GM19240 (cell line): Measurements from ENCODE around the gene GGCX.
"Not testable (repeated sequence)": the region's sequence is repeated elsewhere in the genome, so short reads cannot be mapped to it uniquely, and the experiment has no call there.

Experiments used
- DNase-seq: peaks from one replicate; pipeline ENCODE4 v3.0.0; 2011; ENCODE audit warnings: low spot score; ENCODE audit not compliant: insufficient read length

Gene GGCX

DNA sequence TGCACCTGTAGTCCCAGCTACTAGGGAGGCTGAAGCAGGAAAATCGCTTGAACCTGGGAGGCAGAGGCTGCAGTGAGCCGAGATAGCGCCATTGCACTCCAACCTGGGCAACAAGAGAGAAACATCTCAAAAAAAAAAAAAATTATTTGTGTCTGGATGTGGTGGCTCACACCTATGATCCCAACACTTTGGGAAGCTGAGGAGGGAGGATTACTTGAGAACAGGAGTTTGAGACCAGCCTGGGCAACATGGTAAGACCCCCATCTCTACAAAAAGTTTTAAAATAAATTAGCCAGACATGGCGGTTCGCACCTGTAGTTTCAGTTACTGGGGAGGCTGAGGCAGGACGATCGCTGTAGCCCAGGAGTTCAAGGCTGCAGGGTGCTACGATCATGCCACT is 14.4 kb upstream of the GGCX start:
- no peak for DNase-seq

DNA sequence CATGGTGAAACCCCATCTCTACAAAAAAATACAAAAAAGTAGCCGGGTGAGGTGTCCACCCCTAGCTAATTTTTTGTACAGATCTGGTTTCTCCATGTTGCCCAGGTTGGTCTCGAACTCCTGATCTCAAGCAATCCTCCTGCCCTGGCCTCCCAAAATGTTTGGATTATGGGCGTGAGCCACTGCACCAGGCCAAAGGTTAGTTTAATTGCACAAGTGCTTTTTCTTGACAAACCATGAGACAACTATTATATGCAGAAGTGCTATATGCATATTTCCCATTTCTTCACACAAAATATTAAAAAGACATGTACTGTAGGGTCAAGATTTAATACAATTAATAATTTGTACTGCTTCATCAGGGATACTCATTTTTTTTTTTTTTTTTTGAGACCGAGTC is 5.0 kb upstream of the GGCX start:
- DNase-seq = no peak

DNA sequence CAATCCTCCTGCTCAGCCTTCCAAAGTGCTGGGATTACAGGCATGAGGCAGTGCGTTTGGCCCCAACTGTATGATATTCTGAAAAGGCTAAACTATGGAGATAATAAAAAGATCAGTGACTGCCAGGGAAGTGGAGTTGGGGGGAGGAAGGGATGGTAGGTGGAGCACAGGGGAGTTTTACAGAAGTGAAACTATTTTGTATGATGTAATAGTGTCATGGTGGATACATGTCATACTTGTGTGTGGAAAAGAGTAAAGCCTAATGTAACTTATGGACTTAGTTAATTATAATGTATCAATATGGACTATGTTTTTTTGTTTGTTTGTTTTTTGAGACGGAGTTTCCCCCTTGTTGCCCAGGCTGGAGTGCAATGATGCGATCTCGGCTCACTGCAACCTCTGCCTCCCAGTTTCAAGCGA is 2.9 kb upstream of the GGCX start:
- no peak for DNase-seq

DNA sequence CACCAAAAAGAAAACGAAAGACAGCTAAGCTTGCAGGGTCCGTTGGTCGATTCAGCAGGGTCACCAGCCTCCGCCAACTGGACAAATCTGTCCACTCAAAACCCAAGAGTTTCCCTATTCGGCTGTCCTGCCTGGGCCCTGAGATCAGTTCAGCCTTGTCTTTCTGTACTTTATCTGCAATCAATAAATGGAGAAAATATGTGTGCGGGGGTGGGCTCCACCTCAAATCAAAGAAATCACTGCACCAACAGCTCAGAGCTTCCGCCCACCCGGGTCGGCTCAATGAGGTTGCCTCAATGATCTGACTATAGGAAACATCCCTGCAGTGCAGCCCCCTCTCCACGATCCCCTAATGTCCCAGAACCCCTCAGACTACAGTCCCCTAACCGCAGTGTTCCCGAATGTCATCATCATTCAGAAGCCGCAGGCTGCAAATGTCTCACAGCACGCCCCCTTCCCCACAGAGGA is 447 bp downstream of the GGCX start:
- DNase-seq = no peak

DNA sequence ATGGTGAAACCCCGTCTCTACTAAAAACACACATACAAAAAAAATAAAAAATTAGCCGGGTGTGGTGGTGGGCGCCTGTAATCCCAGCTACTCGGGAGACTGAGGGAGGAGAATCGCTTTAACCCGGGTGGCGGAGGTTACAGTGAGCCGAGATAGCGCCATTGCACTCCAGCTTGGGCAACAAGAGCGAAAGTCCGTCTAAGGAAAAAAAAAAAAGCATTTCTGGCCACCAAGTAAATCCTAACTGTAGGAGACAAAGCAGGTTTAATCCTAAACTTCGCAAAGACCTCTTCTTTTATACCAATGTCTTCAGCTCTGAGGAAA is 928 bp downstream of the GGCX start:
- not testable (repeated sequence) for DNase-seq

DNA sequence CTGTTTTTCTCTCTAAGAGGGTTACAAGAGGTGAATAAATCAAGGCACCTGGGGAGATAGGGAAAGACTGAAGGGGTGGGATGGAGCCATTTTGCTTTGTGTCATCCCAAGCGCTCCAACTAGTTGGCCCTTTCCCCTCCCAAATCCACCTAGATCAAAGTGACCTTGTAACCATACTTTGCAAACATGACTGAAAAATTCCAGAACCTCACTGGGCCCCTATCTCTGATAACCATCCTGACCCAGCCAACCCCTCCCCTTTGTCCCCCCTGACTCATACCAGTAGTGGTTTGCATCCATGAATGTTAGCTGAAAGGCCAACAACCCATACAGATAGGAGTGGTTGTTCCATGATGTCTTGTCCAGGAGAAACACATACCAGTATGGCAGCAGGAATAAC is 3.1 kb downstream of the GGCX start:
- no peak for DNase-seq

DNA sequence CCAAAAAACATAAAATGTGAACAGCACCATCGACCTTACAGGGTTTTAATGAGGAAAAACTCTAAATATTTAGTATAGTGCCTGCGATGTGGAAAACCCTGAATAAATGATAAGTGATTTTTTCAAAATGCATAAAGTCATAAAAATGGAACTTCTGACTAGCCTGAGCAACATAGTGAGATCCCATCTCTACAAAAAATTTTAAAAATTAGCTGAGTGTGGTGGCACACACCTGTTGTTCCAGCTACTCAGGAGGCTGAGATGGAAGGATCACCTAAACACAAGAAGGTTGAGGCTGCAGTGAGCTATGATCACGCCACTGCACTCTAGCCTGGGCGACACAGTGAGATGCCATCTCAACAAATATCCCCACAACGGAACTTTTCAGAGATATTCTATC is 4.2 kb downstream of the GGCX start:
- no peak for DNase-seq

DNA sequence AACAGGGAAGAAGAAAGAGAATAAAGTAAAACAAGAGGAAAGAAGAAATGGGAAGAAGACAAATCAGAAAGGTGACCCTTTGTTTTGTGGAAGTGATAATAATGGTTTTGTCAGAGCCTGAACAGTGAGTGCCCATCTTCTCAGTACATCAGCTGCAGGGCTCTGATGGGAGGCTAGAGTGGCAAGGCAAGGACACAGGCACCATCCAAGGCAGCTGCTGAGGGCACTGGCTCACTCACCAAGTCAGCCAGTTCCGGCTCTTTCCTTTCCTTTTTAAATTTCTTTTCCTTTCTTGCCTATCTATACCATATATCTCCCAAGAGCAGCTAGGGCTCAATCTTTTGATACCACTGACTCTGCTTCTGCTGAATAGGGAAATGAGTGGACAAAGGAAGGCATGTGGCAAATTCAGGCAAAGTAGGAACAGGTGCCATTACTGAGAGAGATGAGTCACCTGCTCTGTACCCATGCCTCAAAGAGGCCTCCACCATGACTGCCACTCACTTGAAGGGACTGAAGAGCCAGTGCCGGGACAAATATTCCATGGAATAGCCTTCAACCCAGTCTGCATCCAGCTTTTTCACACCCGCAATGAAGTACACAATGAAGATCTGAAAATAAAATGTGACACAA is 6.2 kb downstream of the GGCX start:
- no peak for DNase-seq

DNA sequence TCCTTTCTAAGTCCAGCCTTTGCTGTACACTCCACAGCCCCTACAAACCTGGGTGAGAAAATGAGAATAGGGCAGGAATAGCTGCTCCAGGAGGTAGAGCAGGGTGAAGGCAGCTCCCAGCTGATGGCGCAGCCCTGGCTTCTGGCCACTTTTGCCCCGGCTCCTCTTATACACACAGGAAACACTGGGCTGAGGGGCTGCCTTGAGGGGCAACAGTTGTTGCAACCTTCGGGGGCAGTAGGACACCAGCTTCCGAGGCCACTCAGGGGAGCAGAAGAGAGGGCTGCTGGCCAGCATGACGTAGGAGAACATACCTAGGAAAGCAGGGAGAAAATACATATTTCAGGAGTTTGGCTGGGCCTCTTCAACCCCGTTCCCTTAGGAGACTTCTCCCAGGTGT is 8.1 kb downstream of the GGCX start:
- DNase-seq = no peak

DNA sequence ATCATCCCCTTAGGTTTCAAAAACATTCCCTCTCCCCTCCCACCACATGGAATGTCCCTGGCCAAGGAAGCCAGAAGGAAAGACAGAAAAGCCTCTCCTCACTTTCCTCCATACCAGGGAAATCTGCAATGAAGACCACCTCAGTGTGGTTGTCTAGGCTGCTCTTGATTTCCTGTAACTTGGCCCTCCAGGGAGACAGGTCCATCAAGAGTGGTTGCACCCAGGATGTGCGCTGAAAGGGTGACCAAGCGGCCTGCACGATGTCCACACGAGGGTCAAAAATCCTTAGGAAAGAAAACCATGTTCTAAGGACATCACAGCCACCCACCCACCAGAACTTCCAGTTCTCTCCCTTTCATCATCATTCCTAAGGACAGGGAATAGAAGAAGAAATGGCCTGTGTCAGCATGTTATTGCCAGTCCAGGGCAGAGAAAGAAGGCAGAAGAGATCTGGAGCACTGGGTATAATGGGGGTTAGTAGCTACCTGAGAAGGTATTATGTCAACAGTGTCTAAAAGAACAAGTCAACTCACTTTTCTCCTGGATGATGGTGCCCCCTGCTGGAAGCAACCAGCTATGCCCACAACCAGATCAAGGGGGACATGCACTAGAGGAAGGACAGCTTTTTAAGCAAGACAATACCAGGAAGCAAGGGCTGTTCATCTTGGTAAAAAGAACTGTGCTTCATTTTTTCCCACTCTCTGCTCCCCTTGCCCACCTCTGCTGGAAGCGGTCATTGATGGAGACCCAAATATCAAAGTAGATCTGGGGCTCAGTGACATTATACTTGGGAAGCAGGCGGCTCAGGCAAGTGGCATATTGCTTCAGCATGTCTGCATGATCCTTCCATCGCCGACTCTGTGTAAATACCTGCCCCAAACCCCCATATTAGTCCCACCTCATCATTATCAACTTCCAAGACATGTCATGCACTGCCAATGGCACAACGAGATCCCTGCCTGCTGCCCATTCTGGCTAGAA is 9.3 kb downstream of the GGCX start:
- DNase-seq = no peak

DNA sequence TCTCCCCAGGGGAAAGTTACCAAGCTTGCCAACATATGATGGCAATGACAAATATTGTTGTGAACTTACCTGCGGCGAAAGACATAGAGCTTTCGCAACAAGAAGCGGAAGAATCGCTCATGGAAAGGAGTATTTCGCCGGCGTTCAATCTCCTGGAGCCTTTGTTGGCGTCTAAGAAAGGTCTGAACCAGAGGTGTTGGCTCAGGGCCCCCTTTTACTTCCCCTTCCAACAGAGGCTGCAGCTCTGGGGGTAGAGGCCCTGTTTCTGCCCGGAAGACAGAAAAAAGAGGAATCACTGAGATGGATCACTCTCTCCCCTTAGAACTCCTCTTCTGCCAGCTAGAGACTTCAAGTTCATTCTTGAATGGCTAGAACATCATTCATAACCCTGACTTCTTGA is 10.8 kb downstream of the GGCX start:
- no peak for DNase-seq

DNA sequence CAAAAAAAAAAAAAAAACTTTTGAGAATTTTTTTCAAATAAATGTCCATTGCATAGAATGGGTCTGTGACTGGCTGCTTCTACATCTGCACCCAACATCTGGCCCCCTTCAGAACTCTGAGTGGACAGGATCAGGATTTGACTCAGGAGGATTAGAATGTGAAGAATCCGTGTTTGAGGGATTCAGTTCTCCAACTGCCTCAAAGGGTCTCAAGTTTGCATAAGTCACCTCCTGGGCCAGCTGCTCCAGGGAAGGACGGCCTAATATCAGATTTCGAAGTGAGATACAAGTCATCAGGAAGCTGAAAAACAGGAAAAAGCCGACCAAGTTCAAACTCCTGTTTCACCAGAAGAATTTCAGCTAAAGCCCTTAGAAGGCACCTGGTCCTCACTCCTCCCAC is 11.5 kb downstream of the GGCX start:
- no peak for DNase-seq

DNA sequence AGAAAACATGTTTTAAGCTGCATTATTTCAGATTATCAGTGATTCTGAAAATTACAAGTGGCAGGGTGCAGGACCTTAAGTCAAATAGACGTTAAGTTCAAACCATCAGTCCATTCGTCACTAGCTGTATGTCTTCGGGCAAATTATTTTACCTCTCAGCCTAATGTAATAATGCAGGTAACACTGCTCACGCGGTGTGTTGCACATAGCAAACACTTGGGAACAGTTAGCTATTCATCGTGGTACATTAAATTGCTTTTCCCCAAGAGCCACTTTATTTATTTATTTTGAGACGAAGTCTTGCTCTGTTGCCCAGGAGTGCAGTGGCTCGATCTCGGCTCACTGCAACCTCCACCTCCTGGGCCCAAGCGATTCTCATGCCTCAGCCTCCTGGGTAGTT is 12.2 kb downstream of the GGCX start:
- DNase-seq = no peak

DNA sequence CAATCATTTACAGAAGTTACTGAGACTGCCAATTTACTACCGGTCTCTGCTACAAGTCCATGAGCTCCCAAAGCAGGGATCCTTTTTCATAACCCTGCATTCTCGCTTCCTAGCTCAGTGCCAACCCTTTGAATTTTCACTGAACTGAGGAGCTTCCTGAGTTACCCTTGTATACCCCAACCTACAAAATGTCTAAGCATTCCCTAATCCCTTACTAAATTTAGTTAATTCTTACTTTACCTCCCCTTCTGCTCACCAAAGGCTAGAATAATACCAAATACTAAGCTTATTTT is 12.7 kb downstream of the GGCX start:
- DNase-seq = no peak

DNA sequence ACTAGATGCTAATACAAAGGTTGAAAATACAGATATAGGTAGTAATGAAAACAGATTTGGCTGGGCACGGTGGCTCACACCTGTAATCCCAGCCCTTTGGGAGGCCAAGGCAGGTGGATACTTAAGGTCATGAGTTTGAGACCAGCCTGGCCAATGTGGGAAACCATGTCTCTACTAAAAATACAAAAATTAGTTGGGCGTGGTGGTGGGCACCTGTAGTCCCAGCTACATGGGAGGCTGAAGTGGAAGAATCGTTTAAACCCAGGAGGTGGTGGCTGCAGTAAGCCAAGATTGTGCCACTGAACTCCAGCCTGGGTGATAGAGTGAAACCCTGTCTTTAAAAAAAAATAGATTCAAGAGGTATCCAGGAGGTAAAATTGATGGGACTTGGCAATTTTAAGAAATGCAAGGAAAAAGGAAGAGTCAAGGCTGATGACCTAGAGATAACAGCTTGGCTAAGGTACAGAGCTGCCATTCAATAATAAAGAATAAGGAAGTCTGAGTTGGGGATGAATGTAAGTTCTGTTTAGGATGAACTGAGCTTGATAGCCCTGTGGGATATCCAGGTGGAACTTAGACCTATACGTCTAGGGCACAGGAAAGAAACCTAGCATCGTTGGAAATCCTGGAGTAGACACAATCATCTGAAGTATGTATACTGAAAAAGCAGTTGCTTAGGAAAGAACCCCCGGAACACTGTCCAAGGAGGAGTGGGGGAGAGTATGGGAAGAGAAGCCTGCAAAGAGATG is 13.3 kb downstream of the GGCX start:
- DNase-seq = no peak

DNA sequence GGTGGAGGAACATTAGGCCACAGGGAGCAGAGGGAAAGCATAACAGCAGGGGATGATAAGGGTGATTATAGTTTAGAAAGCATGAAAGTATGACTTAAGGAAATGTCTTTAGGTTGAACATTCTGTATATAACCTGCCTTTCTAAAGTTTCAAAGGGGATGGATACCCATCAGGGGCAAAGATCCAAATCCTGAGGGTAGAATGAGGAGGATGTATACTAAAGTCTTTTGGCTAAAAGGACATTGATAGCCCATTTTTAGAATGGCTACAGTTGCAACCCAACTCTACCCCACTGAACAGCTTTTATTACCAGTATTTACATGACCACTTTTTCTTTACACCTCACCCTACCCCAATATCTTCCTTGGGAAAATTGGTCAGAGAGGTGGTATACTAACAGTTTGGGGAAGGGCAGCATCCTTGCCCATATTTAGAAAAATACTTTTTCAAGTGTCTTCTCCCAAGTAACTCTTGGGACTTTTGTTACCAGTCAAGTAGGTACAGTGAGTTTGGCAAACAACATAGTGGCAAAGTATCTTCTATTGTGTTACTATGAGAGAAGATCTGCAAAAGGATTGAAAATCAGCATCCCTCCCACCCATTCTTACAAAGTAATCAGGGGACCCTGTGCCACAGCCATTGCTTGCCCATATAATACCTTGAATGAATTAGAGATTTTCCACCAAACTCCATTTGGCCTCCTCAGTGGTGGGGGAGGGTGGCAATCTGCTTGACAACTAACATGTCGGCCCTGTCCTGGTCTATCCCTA is 14.0 kb downstream of the GGCX start:
- DNase-seq = no peak

DNA sequence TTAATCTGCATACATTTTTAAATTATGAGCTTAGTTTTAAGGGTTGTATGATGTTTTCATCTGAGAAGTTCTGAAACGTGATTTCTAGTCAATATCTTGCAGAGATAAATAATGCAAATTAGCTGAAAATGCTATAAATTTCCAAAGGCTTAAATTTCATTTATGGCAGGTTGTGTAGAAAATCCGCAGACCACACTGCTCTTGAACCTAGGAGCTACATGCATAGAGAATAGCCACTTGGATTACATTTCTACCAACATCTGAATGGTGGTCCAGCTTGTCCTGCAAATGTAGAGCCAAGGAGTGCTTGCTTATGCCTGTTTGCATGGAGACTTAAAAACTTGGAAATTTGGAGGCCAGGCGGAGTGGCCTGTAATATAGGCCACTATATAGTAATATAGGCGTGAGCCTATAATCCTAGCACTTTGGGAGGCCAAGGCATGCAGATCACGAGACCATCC is 15.5 kb downstream of the GGCX start:
- no peak for DNase-seq

DNA sequence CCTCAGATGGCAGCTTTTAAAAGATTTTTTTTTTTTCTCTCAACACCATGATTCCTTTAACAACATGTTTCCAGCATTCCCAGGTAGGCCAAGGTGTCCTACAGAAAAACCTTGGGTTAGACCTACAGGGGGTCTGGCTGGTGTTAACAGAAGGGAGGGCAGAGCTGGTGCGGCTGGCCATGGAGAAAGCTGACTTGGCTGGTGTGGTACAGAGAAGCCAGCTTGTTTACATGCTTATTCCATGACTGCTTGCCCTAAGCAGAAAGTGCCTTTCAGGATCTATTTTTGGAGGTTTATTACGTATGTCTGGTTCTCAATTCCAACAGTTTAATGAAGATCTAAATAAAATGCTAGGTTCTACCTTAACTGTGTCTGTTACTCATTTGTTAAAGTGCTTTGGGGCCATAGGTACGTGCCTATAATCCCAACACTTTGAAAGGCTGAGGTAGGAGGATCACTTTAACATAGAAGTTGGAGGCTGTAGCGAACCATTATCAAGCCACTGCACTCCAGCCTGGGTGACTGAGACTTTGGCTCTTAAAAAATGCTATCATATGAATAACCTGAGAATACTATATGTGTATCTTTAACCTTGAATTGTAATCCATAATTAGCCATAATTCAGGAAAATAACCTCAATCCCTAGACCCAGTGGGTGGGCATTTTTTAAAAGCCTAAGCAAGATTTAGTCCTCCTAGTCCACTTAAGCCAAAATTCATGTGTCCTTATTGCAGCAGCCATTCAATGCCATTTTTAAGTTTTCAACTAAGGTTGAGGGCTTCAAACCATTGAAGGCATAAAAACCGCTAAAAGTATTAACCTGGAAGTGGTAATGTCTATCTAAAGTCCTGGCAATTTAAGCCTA is 16.1 kb downstream of the GGCX start:
- not testable (repeated sequence) for DNase-seq

DNA sequence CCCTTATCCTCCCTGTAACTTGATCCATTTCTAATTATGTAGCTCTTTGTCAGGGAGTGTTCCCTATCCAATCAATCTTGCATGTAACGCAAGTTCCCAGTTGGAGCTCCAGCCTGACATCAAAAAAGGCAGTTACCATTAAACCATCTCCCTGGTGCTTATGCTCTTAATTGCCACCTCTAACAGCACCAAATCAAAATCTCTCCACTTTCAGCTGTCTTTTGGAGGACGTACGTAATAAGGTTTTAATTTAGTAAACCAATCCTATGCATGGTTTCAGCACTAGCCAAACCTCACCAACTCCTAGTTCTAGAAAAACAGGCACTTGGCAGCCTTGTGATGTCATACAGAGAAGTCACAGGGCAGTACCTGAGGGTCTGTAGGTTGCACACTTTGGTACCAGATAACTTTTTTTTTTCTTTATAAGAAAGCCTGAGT is 17.0 kb downstream of the GGCX start:
- DNase-seq = not testable (repeated sequence)

DNA sequence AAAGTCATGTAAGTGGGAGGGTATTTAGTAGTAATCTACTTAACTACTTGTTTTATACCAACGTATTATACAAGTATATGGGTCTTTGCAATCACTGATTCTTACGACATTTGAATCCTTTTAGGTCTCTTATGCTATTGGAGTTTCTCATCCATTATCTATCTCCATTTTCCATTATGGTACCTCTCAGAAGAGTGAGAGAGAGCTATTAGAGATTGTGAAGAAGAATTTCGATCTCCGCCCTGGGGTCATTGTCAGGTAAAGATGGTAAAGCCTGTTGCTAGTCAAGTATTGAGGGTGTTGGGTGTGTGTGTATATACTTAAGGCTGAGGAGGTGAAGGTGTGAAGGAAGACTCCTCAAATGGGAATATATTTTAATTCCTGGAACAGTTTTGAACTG is 18.5 kb downstream of the GGCX start:
- DNase-seq = no peak
